ENCODE data around the gene TARBP1.

GRCh38 chr1:234413990-234414389 is 65.0 kb downstream of the TARBP1 start:
- TF ChIP-seq CTCF (IDR thresholded peaks at IDR 0.05; ENCODE audit: poor library complexity): no peak
- no peak for TF ChIP-seq EZH2 (IDR thresholded peaks at IDR 0.05; ENCODE audit: borderline replicate concordance)
